GM18508 (cell line): ENCODE measurements around the gene AP3S2.
"Not testable (repeated sequence)": the region's sequence is repeated elsewhere in the genome, so short reads cannot be mapped to it uniquely, and the experiment has no call there.

Experiments used
- ATAC-seq: cut with Tn5 transposase; IDR thresholded peaks from one replicate; pipeline ENCODE4 v1.9.1; 2021; ENCODE audit warnings: moderate number of reproducible peaks; ENCODE audit not compliant: insufficient read depth, unreplicated experiment

AP3S2 gene

GRCh38 chr15:89837134-89837829 lies 56.5 kb downstream of the AP3S2 start:
- no peak for ATAC-seq

- no peak for ATAC-seq
These were observed 57.3 kb downstream of the AP3S2 start for GRCh38 chr15:89836267-89837133.

- no peak for ATAC-seq
These were observed 58.6 kb downstream of the AP3S2 start for GRCh38 chr15:89835176-89835564.

GRCh38 chr15:89834465-89835175 lies 59.2 kb downstream of the AP3S2 start:
- ATAC-seq: not testable (repeated sequence)

- no peak for ATAC-seq
These were observed 59.8 kb downstream of the AP3S2 start for GRCh38 chr15:89833966-89834365.

GRCh38 chr15:89830639-89831038 lies 63.2 kb downstream of the AP3S2 start:
- no peak for ATAC-seq

- ATAC-seq: no peak
These were observed 64.0 kb downstream of the AP3S2 start for GRCh38 chr15:89829616-89830440.

GRCh38 chr15:89829161-89829560 lies 64.6 kb downstream of the AP3S2 start:
- ATAC-seq: no peak

- ATAC-seq: no peak
These were observed 65.3 kb downstream of the AP3S2 start for GRCh38 chr15:89828281-89829145.

GRCh38 chr15:89827829-89828228 lies 66.0 kb downstream of the AP3S2 start:
- no peak for ATAC-seq

GRCh38 chr15:89826671-89827655 lies 66.8 kb downstream of the AP3S2 start:
- no peak for ATAC-seq

- no peak for ATAC-seq
These were observed 68.4 kb downstream of the AP3S2 start for GRCh38 chr15:89825271-89825940.

- no peak for ATAC-seq
These were observed 69.3 kb downstream of the AP3S2 start for GRCh38 chr15:89824607-89824867.

- ATAC-seq: no peak
These were observed 69.8 kb downstream of the AP3S2 start for GRCh38 chr15:89823836-89824606.

- no peak for ATAC-seq
These were observed 70.7 kb downstream of the AP3S2 start for GRCh38 chr15:89822951-89823711.

GRCh38 chr15:89822611-89822950 lies 71.2 kb downstream of the AP3S2 start:
- no peak for ATAC-seq
